Islet of Langerhans (tissue), 1 donor: ENCODE results near the gene ST6GALNAC6.
"Not testable (repeated sequence)": the region's sequence is repeated elsewhere in the genome, so short reads cannot be mapped to it uniquely, and the experiment has no call there.

ENCODE experiments used
- FAIRE-seq: peaks from one replicate; lab custom pipeline; 2011; peaks lifted over from hg19 to GRCh38; lab: Jason Lieb, UNC

The ST6GALNAC6 gene

DNA sequence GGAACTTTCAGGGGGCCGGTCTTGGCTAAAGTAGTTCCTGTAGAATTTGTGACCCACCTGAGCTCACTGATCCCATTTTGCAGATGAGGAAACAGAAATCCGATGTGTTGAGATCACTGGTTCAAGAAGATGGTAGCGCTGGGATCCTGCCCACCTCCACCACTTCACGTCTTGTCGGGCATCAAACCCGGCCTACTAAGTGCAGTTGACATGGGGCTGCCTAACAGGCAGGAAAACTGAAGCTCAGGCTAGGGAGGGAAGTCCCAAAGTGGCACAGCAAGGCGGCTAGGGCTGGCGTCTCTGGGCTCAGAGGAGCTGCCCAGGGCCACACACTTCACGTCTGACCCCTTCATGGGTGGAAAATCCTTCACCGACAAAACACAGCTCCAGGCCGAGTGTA is 44.4 kb downstream of the ST6GALNAC6 start:
- FAIRE-seq: no peak

GRCh38 chr9:127854184-127854806 is 45.1 kb downstream of the ST6GALNAC6 start, which contains the start of gene ENG:
TSS of gene ENG (minus strand) at chr9:127854658. CDS start at chr9:127854355, 303 bp downstream.
- no peak for FAIRE-seq

GRCh38 chr9:127853312-127854183 is 45.9 kb downstream of the ST6GALNAC6 start:
- no peak for FAIRE-seq

GRCh38 chr9:127852829-127853228 is 46.6 kb downstream of the ST6GALNAC6 start:
- no peak for FAIRE-seq

DNA sequence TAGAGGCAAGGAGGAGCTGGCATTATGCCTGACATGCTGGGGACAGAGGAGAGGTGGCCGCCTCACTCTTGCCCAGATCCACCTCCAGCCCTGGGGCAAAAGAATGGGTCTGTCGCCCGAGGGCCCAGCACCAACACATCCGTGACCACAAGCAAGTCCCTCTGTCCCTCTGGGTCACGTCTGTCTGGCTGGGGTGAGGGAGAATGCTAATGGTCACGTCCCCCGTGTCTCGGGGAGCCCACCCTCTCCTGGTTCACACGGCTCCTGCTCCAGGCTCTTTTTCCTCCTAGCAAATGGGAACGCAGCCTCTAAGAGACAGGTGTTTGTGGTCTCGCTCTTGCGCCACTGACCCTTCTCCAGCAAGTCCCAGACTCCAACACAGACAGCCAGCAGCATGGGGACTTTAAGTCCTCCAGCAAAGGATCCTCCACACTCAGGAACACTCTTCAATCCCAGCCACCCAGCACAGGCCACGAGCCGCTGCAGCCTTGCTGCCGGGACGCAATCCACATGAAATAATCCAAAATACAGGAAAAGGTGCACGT is 49.0 kb downstream of the ST6GALNAC6 start:
- no peak for FAIRE-seq

- FAIRE-seq: no peak
Measured at GRCh38 chr9:127848756-127849504, 50.5 kb downstream of the ST6GALNAC6 start.

DNA sequence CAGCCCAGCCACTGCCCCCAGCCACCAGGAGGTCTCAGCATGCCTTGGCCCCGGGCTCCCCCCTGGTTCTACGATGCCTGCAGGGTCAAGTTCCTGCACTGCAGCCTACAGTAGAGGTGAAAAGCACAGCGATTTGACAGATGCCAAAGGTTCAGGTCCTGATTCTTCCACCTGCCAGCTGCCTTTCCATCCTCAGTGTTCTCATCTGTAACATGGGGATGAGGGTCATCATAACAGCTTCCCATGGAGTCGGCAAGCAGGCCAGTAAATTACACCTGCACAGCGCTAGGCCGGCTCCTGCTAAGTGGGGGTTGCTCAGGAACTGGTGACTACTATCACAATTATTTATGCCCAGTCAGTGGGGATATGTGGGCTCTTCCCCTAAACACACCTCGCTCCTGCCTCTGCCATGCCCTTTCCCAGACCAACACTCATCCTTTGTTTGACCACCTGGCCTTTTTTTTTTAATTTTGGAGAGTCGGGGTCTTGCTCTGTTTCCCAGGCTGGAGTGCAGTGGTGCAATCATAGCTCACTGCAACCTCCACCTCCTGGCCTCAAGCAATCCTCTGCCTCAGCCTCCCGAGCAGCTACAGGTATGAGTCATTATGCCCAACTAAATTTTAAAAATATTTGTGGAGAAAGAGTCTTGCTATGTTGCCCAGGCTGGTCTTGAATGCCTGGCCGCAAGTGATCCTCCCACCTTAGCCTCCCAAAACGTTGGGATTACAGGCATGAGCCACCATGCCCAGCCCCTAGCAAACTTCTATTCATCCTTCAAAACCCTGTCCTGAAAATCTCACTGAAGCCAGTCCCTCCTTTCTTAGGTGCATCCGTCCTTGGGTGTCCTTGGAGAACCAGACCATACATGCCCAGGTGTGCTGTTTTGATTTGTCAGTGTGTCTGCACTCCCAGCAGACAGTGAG is 51.3 kb downstream of the ST6GALNAC6 start:
- FAIRE-seq: no peak

DNA sequence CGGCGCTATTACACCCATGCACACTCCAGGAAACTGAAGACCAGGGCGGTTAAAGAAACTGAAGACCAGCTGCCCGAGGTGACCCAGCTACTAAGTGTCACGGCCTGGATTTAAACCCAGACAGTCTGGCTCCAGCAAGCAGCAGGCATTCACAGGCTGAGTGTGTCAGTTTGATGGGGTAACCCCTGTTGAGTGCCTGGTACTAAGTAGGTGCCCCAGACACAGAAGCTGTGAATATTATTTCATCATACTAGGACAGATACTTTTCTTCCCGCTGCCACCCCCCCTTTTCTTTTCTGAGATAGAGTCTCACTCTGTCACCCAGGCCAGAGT is 52.3 kb downstream of the ST6GALNAC6 start:
- FAIRE-seq: no peak

GRCh38 chr9:127846443-127847177 is 52.8 kb downstream of the ST6GALNAC6 start:
- no peak for FAIRE-seq

DNA sequence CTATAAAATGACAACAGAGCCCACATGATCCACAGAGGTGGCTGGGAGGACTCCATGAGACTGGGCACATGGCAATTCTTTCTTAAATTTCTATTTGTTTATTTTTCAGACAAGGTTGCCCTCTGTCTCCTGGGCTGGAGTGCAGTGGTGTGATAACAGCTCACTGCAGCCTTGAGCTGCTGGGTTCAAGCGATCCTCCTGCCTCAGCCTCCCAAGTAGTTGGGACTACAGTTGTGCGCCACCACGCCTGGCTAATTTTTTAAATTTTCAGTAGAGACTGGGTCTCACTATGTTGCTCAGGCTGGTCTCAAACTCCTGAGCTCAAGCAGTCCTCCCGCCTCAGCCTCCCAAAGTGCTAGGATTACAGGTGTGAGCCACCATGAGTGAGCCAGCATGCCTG is 53.8 kb downstream of the ST6GALNAC6 start:
- FAIRE-seq: not testable (repeated sequence)

DNA sequence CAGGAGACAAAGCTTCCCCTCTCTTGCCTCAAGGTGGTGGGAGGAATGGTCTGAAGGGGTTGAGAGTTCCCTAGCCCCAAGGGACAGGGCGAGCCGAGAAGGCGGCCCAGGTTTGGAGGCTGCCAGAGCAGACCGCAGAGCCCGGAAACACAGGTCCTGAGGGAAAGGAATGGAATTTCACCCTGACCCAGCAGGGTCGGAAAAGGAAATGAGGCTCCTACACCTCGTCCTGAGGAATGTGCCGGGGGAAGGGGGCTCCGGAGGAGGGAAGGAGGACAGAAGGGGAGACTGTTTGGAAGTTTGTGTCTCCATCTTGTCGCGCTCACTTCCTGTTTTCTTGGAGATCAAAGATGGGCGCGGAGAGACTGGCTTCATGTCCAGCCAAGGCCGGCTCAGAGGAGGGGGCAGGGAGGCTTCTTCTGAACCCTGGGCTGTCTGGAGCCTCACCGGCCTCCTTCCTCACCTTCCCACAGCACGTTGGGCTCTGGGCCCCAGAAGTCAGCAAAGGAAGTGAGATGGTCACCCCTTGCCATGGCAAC is 54.5 kb downstream of the ST6GALNAC6 start:
- FAIRE-seq: no peak

DNA sequence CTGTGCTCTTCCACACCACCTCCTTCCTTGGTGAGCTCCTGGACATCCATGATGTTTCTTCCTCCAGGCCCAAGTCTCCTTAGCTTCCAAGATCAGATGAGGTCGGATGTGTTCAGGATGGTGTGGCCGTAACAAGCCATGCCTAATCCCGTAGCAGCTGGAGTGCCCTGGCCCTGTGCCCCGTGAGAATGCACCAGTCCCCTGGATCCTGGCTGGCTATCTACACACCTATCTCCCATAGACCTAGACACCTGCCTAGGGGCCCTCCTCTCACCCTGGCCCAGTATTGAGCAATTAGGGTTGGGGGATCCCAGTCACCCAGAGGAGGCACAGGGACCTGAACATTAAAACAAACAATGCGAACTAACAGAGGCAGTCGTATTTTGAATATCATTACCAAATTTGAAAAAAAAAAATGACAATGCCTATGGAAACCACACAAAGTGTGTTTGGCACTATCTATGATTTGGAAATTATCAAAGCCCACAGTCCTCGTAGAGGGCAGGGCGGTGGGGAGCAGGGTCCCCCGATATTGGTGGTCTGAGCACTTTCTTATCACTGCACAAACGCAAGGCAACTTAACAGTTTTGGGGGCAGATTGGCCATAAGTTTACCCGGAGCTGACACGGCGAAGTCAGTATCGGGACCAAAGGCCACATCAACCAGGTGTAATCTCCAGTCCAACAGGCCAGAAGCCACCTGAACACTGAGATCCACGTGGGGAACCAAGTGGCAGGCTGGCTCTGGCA is 58.1 kb downstream of the ST6GALNAC6 start:
- no peak for FAIRE-seq

DNA sequence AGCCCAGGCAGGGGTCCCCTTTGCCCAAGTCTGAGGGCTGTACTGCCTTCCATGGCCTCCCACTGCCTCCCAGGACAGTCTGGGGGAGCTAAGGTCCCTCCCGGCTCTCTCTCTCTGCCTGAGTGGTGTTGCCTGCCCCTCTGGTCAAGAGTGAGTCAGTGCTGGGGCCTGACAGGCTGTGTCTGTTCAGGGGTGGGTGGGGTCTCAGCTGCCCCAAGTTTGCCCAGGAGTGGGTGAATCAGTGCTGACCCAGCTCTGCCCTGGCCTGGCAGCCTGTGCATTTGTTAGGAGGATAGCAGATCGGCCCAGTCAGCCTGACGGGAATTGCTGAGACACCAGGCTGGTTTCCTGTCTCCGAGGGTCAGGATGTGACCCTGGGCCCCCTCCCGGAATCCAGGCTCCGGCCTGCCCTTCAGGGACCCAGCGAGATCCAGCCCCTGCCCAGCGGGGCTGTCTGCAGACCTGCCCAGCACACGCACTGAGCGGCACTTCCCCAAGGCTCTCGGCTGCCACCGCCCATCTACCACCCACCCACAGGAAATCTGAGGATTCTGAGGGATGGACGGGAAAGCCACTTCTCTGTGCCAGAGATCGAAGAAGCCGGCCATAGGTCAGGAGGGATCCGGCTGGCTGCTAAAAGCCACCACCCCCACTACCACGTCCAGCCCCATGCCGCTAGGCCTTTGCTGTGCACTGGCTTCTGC is 60.9 kb downstream of the ST6GALNAC6 start:
- FAIRE-seq: no peak

DNA sequence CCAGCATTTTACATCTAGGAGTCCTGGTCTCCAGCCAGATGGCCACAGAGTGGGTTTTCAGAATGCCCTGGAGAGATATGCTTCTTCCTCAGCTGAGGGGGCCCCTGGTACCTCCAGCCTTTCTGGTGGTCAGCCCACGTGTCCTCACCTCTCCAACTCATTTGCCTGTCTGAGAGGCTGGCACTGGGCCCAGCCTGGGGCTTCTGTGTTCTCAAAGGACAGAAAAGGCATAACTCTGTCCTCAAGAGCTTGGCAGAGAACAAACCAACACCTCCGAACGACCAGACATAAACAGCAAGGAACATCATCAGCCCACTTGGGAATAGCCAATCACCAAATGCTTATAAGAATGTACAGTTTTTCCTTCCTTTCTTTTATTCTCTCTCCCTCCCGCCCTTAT is 62.1 kb downstream of the ST6GALNAC6 start:
- no peak for FAIRE-seq

DNA sequence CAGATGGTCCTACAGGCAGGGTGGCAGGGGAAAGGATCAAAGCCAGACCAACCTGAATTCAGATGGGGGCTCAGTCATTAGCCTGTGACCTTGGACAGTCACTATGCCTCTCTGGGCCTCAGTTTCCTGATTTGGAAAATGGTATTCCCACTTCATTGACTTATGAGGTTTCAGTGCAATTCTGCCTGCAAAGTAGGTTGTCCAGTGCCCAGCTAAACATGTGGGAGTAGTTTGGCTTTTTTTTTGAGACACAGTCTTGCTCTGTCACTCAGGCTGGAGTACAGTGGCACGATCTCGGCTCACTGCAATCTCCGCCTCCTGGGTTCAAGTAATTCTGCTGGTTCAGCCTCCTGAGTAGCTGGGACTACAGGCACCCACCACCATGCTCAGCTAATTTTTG is 62.8 kb downstream of the ST6GALNAC6 start:
- FAIRE-seq: not testable (repeated sequence)

DNA sequence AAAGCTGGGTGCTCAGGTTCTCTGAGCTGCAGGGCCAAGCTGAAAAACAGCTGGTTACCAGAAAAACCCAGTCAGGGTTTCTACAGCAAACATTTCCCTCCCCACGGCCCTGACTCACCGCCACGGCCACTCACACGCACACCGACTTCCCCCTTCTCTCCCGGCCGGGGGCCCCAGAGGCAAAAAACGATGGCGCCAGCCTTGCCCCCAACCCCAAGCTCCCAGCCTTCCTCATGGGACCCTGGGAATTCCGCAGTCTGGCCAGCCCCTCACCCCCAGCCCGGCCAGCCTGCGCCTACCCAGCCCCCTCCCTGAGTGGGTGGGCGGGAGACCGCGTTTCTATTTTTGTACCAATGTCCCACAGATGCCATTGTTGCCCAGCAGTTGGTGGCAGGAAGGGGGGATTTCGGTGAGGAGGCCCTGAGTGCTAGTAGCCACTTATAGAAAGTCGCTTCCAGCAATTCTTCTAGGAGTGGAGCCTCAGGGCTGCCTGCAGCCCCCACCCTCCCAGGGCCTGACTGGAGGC is 63.3 kb downstream of the ST6GALNAC6 start:
- no peak for FAIRE-seq
